K562 (cell line): ENCODE data around the gene PLK4. TPM values are rescaled to one million over a fixed set of nuclear protein-coding genes. Genes with fewer than 3 reads are reported as not detected.

ENCODE experiments used
- BRD4 ChIP-seq: fragments of 200-600 bp; sonication (generic); IDR thresholded peaks from 2 replicates; pipeline ENCODE4 v1.6.1; 2017; ENCODE audit warnings: inconsistent platforms
- ELF1 ChIP-seq: fragments of 200-800 bp; sonication (Bioruptor generic); IDR thresholded peaks from 2 replicates; pipeline ENCODE4 v1.6.1; 2016; ENCODE audit warnings: missing genetic modification characterization, missing compliant biosample characterization
- NCOA1 ChIP-seq: fragments of 450-650 bp; IDR thresholded peaks from 2 replicates; pipeline ENCODE4 v1.6.1; 2016; ENCODE audit warnings: low read depth
- RHOXF2B ChIP-seq: fragments of 250-450 bp; sonication (Bioruptor Pico); conservative IDR thresholded peaks from 2 replicates; pipeline ENCODE4 v1.5.1; 2021
- STAT5A ChIP-seq: IDR thresholded peaks from 2 replicates; pipeline ENCODE4 v1.6.1; 2012; ENCODE audit warnings: low read length, inconsistent platforms, borderline replicate concordance
- TCFL5 ChIP-seq: fragments of 250-450 bp; sonication (Bioruptor Pico); conservative IDR thresholded peaks from 2 replicates; pipeline ENCODE4 v1.6.1; 2021; ENCODE audit warnings: mild to moderate bottlenecking, moderate library complexity, matching md5 sums
- TRIM24 ChIP-seq, 2 experiments: fragments of 450-650 bp; IDR thresholded peaks; 2 replicates each; pipeline ENCODE4 v1.6.1; 2016
- ZNF197 ChIP-seq: fragments of 200-800 bp; sonication (Bioruptor generic); IDR thresholded peaks from 2 replicates; pipeline ENCODE4 v1.6.1; 2016; ENCODE audit warnings: low read depth, missing genetic modification characterization, missing compliant biosample characterization
- polyA plus RNA-seq, 8 experiments: library from polyadenylated mRNA; depleted of rRNA in 4 of 8; stranded (reverse) in 5 of 8; unstranded in 3 of 8; fragments of >200 nt; fragmentation: Nextera tagmentation in 2 of 8; fragmentation: Illumina TruSeq in 1 of 8; extraction: Ambion mirVana in 2 of 8; extraction: Trizol in 1 of 8; gene quantifications; 2 replicates each; pipeline versions ENCODE4 v1.2.1 to v1.2.3, GENCODE V29; 2011 to 2014; ENCODE audit warnings: inconsistent platforms in 1 of 8, missing spikeins in 1 of 8
- total RNA-seq, 7 experiments: library from RNA; depleted of rRNA in 6 of 7; stranded (reverse); fragments of >200 nt in 6 of 7; fragmentation: Illumina TruSeq in 2 of 7; extraction: Trizol in 2 of 7; gene quantifications; 2 replicates each; pipeline versions ENCODE4 v1.2.1 to v1.2.3, GENCODE V29; 2011 to 2021; ENCODE audit warnings: low replicate concordance in 1 of 7
- TF ChIP-seq, protein P1 (sequence below): fragments of 200-600 bp; sonication (generic); IDR thresholded peaks from one replicate; pipeline ENCODE4 v1.6.1; 2012; ENCODE audit warnings: mild to moderate bottlenecking, low read depth, low read length, inconsistent platforms
- TF ChIP-seq, protein P2 (sequence below): sonication (generic); formaldehyde crosslinking; IDR thresholded peaks from 2 replicates; pipeline ENCODE4 v1.8.1; 2022; ENCODE audit warnings: missing genetic modification reagents
- TF ChIP-seq, protein P3 (sequence below): fragments of 250-450 bp; sonication (Bioruptor Pico); IDR thresholded peaks from 2 replicates; pipeline ENCODE4 v1.8.0; 2022; ENCODE audit warnings: moderate library complexity, mild to moderate bottlenecking, inconsistent platforms
- TF ChIP-seq, protein P4 (sequence below): fragments of 200-800 bp; sonication (Bioruptor generic); IDR thresholded peaks from 2 replicates; pipeline ENCODE4 v1.6.1; 2017; ENCODE audit warnings: missing genetic modification characterization, missing compliant biosample characterization

PLK4 gene
- total and polyA plus RNA-seq, 9 of the 15 experiments (the other 6 are each of a cell fraction or from before 2014, with no cell fraction given), result 16.2 to 95.3 (median 54.3) TPM

DNA sequence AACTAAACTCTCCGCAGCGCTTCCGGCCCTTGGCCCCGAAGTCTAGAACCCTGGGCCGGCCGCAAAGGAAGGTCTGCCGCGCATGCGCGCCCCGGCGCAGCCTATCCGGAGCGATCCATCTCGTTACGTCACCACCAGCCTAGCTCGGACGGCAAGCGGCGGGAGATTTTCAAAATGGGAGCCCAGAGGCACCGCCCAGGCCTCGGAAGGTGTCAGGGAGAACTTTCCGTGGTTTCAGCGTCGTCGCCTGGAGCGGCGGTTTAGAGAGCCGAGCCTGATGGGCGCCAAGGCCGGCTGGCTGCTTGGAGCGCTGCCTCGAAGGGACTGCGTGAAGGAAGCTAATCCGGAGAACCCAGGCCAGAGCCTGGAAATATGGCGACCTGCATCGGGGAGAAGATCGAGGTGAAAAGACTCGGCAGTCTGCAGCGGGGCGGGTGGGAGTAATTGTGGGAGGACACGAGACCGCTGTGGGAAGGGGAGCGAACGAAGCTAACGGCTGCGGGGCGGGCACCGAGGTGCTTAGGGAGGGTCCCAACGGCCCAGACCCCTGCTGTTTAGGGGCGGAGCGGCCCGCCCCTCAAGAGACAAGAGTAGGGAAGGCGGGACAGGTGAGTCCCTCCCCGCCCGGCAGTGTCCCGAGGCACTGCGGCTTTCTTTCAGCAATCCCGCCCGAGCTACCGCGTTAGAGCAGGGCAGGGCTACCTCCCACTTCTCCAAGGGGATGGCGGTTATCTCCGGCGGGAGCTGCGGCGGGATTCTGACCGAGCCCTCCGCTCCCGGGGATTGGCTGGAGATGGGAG, at the start of gene PLK4 (continued):
- TF ChIP-seq, protein P1, sequence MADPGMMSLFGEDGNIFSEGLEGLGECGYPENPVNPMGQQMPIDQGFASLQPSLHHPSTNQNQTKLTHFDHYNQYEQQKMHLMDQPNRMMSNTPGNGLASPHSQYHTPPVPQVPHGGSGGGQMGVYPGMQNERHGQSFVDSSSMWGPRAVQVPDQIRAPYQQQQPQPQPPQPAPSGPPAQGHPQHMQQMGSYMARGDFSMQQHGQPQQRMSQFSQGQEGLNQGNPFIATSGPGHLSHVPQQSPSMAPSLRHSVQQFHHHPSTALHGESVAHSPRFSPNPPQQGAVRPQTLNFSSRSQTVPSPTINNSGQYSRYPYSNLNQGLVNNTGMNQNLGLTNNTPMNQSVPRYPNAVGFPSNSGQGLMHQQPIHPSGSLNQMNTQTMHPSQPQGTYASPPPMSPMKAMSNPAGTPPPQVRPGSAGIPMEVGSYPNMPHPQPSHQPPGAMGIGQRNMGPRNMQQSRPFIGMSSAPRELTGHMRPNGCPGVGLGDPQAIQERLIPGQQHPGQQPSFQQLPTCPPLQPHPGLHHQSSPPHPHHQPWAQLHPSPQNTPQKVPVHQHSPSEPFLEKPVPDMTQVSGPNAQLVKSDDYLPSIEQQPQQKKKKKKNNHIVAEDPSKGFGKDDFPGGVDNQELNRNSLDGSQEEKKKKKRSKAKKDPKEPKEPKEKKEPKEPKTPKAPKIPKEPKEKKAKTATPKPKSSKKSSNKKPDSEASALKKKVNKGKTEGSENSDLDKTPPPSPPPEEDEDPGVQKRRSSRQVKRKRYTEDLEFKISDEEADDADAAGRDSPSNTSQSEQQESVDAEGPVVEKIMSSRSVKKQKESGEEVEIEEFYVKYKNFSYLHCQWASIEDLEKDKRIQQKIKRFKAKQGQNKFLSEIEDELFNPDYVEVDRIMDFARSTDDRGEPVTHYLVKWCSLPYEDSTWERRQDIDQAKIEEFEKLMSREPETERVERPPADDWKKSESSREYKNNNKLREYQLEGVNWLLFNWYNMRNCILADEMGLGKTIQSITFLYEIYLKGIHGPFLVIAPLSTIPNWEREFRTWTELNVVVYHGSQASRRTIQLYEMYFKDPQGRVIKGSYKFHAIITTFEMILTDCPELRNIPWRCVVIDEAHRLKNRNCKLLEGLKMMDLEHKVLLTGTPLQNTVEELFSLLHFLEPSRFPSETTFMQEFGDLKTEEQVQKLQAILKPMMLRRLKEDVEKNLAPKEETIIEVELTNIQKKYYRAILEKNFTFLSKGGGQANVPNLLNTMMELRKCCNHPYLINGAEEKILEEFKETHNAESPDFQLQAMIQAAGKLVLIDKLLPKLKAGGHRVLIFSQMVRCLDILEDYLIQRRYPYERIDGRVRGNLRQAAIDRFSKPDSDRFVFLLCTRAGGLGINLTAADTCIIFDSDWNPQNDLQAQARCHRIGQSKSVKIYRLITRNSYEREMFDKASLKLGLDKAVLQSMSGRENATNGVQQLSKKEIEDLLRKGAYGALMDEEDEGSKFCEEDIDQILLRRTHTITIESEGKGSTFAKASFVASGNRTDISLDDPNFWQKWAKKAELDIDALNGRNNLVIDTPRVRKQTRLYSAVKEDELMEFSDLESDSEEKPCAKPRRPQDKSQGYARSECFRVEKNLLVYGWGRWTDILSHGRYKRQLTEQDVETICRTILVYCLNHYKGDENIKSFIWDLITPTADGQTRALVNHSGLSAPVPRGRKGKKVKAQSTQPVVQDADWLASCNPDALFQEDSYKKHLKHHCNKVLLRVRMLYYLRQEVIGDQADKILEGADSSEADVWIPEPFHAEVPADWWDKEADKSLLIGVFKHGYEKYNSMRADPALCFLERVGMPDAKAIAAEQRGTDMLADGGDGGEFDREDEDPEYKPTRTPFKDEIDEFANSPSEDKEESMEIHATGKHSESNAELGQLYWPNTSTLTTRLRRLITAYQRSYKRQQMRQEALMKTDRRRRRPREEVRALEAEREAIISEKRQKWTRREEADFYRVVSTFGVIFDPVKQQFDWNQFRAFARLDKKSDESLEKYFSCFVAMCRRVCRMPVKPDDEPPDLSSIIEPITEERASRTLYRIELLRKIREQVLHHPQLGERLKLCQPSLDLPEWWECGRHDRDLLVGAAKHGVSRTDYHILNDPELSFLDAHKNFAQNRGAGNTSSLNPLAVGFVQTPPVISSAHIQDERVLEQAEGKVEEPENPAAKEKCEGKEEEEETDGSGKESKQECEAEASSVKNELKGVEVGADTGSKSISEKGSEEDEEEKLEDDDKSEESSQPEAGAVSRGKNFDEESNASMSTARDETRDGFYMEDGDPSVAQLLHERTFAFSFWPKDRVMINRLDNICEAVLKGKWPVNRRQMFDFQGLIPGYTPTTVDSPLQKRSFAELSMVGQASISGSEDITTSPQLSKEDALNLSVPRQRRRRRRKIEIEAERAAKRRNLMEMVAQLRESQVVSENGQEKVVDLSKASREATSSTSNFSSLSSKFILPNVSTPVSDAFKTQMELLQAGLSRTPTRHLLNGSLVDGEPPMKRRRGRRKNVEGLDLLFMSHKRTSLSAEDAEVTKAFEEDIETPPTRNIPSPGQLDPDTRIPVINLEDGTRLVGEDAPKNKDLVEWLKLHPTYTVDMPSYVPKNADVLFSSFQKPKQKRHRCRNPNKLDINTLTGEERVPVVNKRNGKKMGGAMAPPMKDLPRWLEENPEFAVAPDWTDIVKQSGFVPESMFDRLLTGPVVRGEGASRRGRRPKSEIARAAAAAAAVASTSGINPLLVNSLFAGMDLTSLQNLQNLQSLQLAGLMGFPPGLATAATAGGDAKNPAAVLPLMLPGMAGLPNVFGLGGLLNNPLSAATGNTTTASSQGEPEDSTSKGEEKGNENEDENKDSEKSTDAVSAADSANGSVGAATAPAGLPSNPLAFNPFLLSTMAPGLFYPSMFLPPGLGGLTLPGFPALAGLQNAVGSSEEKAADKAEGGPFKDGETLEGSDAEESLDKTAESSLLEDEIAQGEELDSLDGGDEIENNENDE, result no peak
- TF ChIP-seq NCOA1 (peak; percentile 44; the same call in 1 of the 2 replicates), STAT5A (no peak), TCFL5 (CRISPR knock-in tag) (no peak), TRIM24 (IDR thresholded peaks at IDR 0.05) (0 out of 4 replicates have a peak, but pooled peaks of 1 of the 2 experiments have one; percentile 8), ELF1 (tag) (peak; percentile 88), RHOXF2B (no peak), ZNF197 (CRISPR knock-in tag) (no peak), BRD4 (peak; percentile 82; the same call in 1 of the 2 replicates)
- TF ChIP-seq, protein P2, sequence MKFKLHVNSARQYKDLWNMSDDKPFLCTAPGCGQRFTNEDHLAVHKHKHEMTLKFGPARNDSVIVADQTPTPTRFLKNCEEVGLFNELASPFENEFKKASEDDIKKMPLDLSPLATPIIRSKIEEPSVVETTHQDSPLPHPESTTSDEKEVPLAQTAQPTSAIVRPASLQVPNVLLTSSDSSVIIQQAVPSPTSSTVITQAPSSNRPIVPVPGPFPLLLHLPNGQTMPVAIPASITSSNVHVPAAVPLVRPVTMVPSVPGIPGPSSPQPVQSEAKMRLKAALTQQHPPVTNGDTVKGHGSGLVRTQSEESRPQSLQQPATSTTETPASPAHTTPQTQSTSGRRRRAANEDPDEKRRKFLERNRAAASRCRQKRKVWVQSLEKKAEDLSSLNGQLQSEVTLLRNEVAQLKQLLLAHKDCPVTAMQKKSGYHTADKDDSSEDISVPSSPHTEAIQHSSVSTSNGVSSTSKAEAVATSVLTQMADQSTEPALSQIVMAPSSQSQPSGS, result no peak
- TF ChIP-seq, protein P3, sequence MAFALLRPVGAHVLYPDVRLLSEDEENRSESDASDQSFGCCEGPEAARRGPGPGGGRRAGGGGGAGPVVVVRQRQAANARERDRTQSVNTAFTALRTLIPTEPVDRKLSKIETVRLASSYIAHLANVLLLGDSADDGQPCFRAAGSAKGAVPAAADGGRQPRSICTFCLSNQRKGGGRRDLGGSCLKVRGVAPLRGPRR (CRISPR knock-in tag), result no peak
- TF ChIP-seq, protein P4, sequence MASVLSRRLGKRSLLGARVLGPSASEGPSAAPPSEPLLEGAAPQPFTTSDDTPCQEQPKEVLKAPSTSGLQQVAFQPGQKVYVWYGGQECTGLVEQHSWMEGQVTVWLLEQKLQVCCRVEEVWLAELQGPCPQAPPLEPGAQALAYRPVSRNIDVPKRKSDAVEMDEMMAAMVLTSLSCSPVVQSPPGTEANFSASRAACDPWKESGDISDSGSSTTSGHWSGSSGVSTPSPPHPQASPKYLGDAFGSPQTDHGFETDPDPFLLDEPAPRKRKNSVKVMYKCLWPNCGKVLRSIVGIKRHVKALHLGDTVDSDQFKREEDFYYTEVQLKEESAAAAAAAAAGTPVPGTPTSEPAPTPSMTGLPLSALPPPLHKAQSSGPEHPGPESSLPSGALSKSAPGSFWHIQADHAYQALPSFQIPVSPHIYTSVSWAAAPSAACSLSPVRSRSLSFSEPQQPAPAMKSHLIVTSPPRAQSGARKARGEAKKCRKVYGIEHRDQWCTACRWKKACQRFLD (CRISPR knock-in tag), result 0 out of 2 replicates have a peak, but pooled peaks have one; percentile 9
